Stimulated activated effector memory CD8-positive, alpha-beta T cell treated with anti-CD3 and anti-CD28 coated beads, Interleukin-12 subunit alpha, Interleukin-12 subunit beta, amount 100 ng/mL, for 72 hours (primary cell): ENCODE data around the gene INTS11.
A peak's percentile ranks its signal among the peaks of the same experiment; 100 is the strongest.

Experiments used
- ATAC-seq: fragments of 150-1000 bp; cut with Tn5 transposase; 2 replicates; pipeline ENCODE4 v1.10.0; 2021
- DNase-seq, 2 donors: peaks; one replicate each; pipeline ENCODE4 v3.0.0; 2021 to 2022; ENCODE audit warnings: low spot score in 2 of 2
- H3K27ac Mint-ChIP-seq: one replicate; pipeline ENCODE4 v1.8.0; 2022; ENCODE audit warnings: mild to moderate bottlenecking, mixed read lengths
- H3K36me3 Mint-ChIP-seq: one replicate; pipeline ENCODE4 v1.8.0; 2022; ENCODE audit warnings: mild to moderate bottlenecking, mixed read lengths
- H3K4me1 Mint-ChIP-seq: one replicate; pipeline ENCODE4 v1.8.0; 2022; ENCODE audit warnings: mixed read lengths
- H3K4me3 Mint-ChIP-seq: one replicate; pipeline ENCODE4 v1.8.0; 2022; ENCODE audit warnings: mild to moderate bottlenecking, mixed read lengths
- H3K9me3 Mint-ChIP-seq: one replicate; pipeline ENCODE4 v1.8.0; 2022; ENCODE audit warnings: mixed read lengths

The INTS11 gene

GRCh38 chr1:1329304-1330210 is 5.1 kb upstream of the INTS11 start:
- no peak for DNase-seq
- H3K36me3 Mint-ChIP-seq, result peaks cover 2% of the 10 kb centered on the region
- no peaks in the 10 kb centered on the region for H3K9me3 Mint-ChIP-seq
- H3K4me3 Mint-ChIP-seq, result no peak overlapping the region
- H3K27ac Mint-ChIP-seq, result no peak overlapping the region
- ATAC-seq, result no peak
- H3K4me1 Mint-ChIP-seq, result peaks cover 18% of the 10 kb centered on the region

DNA sequence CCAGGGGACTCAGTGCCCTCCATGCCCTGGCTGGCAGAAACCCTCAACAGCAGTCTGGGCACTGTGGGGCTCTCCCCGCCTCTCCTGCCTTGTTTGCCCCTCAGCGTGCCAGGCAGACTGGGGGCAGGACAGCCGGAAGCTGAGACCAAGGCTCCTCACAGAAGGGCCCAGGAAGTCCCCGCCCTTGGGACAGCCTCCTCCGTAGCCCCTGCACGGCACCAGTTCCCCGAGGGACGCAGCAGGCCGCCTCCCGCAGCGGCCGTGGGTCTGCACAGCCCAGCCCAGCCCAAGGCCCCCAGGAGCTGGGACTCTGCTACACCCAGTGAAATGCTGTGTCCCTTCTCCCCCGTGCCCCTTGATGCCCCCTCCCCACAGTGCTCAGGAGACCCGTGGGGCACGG is 3.8 kb upstream of the INTS11 start:
- Mint-ChIP-seq H3K36me3 (peaks cover 6% of the 10 kb centered on the region), H3K4me3 (no peak overlapping the region), H3K27ac (no peak overlapping the region), H3K9me3 (no peaks in the 10 kb centered on the region), H3K4me1 (peaks cover 24% of the 10 kb centered on the region)
- DNase-seq (no peak), ATAC-seq (no peak)

DNA sequence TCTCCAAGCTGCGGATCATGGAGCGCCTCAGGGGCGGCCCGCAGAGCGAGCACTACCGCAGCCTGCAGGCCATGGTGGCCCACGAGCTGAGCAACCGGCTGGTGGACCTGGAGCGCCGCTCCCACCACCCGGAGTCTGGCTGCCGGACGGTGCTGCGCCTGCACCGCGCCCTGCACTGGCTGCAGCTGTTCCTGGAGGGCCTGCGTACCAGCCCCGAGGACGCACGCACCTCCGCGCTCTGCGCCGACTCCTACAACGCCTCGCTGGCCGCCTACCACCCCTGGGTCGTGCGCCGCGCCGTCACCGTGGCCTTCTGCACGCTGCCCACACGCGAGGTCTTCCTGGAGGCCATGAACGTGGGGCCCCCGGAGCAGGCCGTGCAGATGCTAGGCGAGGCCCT is 2.8 kb upstream of the INTS11 start:
- H3K27ac Mint-ChIP-seq, result no peak overlapping the region
- H3K4me1 Mint-ChIP-seq, result peaks cover 34% of the 10 kb centered on the region

GRCh38 chr1:1326075-1326605 is 1.7 kb upstream of the INTS11 start:
- ATAC-seq (no peak), DNase-seq (no peak)
- H3K4me1 Mint-ChIP-seq, result peaks cover 39% of the 10 kb centered on the region
- peaks cover 6% of the 10 kb centered on the region for H3K36me3 Mint-ChIP-seq
- H3K4me3 Mint-ChIP-seq, result peak overlapping the region; percentile 83
- H3K27ac Mint-ChIP-seq, result peak overlapping the region; percentile 91
- H3K9me3 Mint-ChIP-seq, result no peaks in the 10 kb centered on the region

More for the DNA sequence above, 2.8 kb upstream of the INTS11 start:
- Mint-ChIP-seq H3K36me3 (peaks cover 6% of the 10 kb centered on the region), H3K4me3 (no peak overlapping the region), H3K9me3 (no peaks in the 10 kb centered on the region)
- DNase-seq (no peak), ATAC-seq (no peak)

- H3K27ac Mint-ChIP-seq, result peak overlapping the region; percentile 91
- no peaks in the 10 kb centered on the region for H3K9me3 Mint-ChIP-seq
- DNase-seq (no peak), ATAC-seq (no peak)
- H3K36me3 Mint-ChIP-seq, result peaks cover 7% of the 10 kb centered on the region
- peak overlapping the region; percentile 83 for H3K4me3 Mint-ChIP-seq
- H3K4me1 Mint-ChIP-seq, result peaks cover 39% of the 10 kb centered on the region
These were observed 1.0 kb upstream of the INTS11 start for GRCh38 chr1:1325288-1326074.

GRCh38 chr1:1324084-1324523 is 356 bp downstream of the INTS11 start:
- peak; percentile 50 for ATAC-seq
- H3K4me1 Mint-ChIP-seq, result peaks cover 33% of the 10 kb centered on the region
- H3K9me3 Mint-ChIP-seq, result no peaks in the 10 kb centered on the region
- peak overlapping the region; percentile 83 for H3K4me3 Mint-ChIP-seq
- H3K36me3 Mint-ChIP-seq, result peaks cover 20% of the 10 kb centered on the region
- no peak for DNase-seq
- peak overlapping the region; percentile 91 for H3K27ac Mint-ChIP-seq

GRCh38 chr1:1322952-1323351 is 1.5 kb downstream of the INTS11 start:
- H3K4me3 Mint-ChIP-seq, result peak overlapping the region; percentile 83
- no peaks in the 10 kb centered on the region for H3K9me3 Mint-ChIP-seq
- H3K36me3 Mint-ChIP-seq, result peaks cover 31% of the 10 kb centered on the region
- no peak overlapping the region for H3K27ac Mint-ChIP-seq
- ATAC-seq, result no peak
- no peak for DNase-seq
- peaks cover 33% of the 10 kb centered on the region for H3K4me1 Mint-ChIP-seq

DNA sequence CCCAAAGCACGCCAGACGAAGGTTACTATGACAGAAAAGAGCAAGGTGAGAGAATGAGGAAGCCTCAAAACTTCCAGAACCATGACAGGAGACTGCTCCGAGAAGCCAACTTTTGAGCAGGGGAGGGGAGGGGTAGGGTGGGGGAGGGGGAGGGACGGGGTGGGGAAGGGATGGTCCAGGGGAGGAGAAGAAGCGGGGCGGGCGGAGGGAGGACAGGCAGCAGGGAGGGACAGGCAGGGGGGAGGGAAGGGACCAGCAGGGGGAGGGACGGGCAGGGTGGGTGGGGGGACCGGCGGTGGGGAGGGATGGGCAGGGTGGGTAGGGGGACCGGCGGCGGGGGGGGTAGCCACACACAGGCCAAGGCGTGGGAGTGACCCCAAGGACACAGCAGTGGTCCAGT is 2.0 kb downstream of the INTS11 start:
- DNase-seq (no peak), ATAC-seq (no peak)
- H3K9me3 Mint-ChIP-seq, result no peaks in the 10 kb centered on the region
- H3K27ac Mint-ChIP-seq, result peak overlapping the region; percentile 82
- H3K36me3 Mint-ChIP-seq, result peaks cover 37% of the 10 kb centered on the region
- peak overlapping the region; percentile 83 for H3K4me3 Mint-ChIP-seq
- peaks cover 33% of the 10 kb centered on the region for H3K4me1 Mint-ChIP-seq

DNA sequence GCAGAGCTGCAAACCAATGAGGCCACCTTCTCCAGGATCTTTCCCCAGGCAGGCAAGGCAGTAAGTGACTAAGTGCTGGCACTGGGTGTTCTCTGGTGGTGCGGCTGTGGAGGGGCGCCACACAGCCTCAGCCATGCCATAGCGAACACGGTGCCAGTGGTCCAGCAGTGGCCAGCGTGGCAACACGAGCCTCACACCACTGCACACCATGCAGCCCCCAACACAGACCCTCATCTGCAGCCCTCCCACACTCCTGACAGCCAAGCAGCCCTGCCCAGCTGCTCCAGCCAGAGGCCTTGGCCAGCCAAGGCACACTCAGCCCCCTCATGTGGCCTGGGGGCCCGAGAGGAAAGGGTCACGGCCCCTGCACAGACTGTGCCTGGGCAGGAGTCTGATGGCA is 3.0 kb downstream of the INTS11 start:
- Mint-ChIP-seq H3K4me1 (peaks cover 33% of the 10 kb centered on the region), H3K4me3 (no peak overlapping the region), H3K27ac (no peak overlapping the region), H3K9me3 (no peaks in the 10 kb centered on the region), H3K36me3 (peaks cover 46% of the 10 kb centered on the region)
- DNase-seq (no peak), ATAC-seq (no peak)

GRCh38 chr1:1320666-1321448 is 3.6 kb downstream of the INTS11 start:
- peaks cover 27% of the 10 kb centered on the region for H3K4me1 Mint-ChIP-seq
- no peaks in the 10 kb centered on the region for H3K9me3 Mint-ChIP-seq

DNA sequence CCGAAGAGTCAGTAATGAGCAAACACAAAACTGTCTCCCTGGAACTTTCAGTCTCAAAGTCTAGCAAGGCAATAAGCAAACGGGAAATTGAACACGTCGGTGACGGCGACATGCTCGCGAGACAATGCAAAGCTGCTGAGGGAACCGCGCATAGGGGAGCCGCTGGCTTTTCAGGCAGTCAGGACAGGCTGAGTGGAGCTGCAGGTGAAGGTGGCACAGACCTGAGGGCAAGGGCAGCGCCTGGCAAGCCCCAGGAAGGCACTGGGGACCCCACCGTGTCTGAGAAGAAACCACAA is 4.9 kb downstream of the INTS11 start:
- H3K4me1 Mint-ChIP-seq, result peaks cover 27% of the 10 kb centered on the region

More at GRCh38 chr1:1320666-1321448, 3.6 kb downstream of the INTS11 start:
- H3K36me3 Mint-ChIP-seq, result peaks cover 52% of the 10 kb centered on the region
- H3K27ac Mint-ChIP-seq, result no peak overlapping the region
- H3K4me3 Mint-ChIP-seq, result no peak overlapping the region
- DNase-seq (no peak), ATAC-seq (no peak)

DNA sequence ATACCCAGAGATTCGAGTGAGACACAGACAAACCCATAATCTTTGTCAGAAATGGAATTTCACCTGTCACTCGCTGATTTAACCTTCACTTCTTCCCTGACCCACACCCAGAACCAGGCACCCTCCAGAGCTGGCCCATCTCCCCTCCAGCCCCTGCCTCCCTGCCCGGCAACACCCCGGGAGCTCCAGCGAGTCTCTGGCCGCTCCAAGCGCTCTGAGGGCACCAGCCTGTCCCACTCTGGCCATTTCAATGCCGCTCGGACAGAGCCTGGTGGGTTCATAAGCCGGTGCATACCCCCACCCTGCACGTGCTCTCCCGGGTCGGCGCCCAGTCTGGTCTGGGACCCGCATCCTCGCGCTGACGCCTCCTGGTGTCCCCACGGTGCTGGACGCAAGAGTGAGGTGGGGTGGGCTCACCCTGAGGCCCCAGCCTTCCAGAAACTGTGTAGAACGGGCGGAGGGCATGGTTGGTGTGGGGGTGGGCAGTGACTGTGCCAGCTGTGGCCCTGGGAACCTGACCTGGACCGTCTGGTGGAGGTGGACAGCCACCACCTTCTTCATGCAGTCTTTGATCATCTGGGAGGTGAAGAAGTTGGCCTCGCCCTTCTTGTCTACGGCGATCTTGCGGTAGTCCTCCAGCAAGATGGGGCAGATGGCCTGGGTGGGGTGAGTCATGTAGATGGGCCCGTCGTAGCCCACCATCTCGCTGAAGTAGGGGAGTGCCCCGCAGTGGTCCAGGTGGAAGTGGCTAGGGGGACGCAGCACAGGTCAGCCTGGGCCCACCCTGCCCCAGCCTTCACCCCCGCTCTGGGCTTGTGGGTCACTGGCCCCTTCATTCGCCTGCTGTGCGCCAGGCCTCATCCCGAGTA is 5.4 kb downstream of the INTS11 start:
- no peaks in the 10 kb centered on the region for H3K9me3 Mint-ChIP-seq
- ATAC-seq (no peak), DNase-seq (no peak)
- no peak overlapping the region for H3K4me3 Mint-ChIP-seq
- peaks cover 27% of the 10 kb centered on the region for H3K4me1 Mint-ChIP-seq
- peaks cover 65% of the 10 kb centered on the region for H3K36me3 Mint-ChIP-seq
- H3K27ac Mint-ChIP-seq, result peak overlapping the region; percentile 78

More for the DNA sequence above, 4.9 kb downstream of the INTS11 start:
- ATAC-seq (no peak), DNase-seq (no peak)
- Mint-ChIP-seq H3K9me3 (no peaks in the 10 kb centered on the region), H3K27ac (peak overlapping the region; percentile 78), H3K36me3 (peaks cover 63% of the 10 kb centered on the region), H3K4me3 (no peak overlapping the region)

- no peak for ATAC-seq
- H3K9me3 Mint-ChIP-seq, result no peaks in the 10 kb centered on the region
- H3K4me3 Mint-ChIP-seq, result no peak overlapping the region
- no peak overlapping the region for H3K27ac Mint-ChIP-seq
- peaks cover 73% of the 10 kb centered on the region for H3K36me3 Mint-ChIP-seq
- no peak for DNase-seq
- H3K4me1 Mint-ChIP-seq, result peaks cover 24% of the 10 kb centered on the region
These were observed 6.3 kb downstream of the INTS11 start for GRCh38 chr1:1318131-1318652.

GRCh38 chr1:1317420-1317819 is 7.0 kb downstream of the INTS11 start:
- no peak for DNase-seq
- no peaks in the 10 kb centered on the region for H3K9me3 Mint-ChIP-seq
- ATAC-seq, result no peak
- no peak overlapping the region for H3K27ac Mint-ChIP-seq
- H3K4me1 Mint-ChIP-seq, result peaks cover 16% of the 10 kb centered on the region
- no peak overlapping the region for H3K4me3 Mint-ChIP-seq
- peaks cover 79% of the 10 kb centered on the region for H3K36me3 Mint-ChIP-seq
